GM12865 (cell line): ENCODE data around the gene XRCC2.
"Not testable (repeated sequence)": the region's sequence is repeated elsewhere in the genome, so short reads cannot be mapped to it uniquely, and the experiment has no call there.

ENCODE experiments used
- DNase-seq: peaks from one replicate; pipeline ENCODE4 v3.0.0; 2010; ENCODE audit warnings: low read depth
- H3K4me3 ChIP-seq: 2 replicates; pipeline ENCODE4 v1.5.1; 2011; ENCODE audit warnings: mild to moderate bottlenecking, low read depth, low read length, control low read depth
- TF ChIP-seq, protein P1 (sequence below): IDR thresholded peaks from 2 replicates; pipeline ENCODE4 v1.5.1; 2011; ENCODE audit warnings: low read length, control low read depth, low read depth, inconsistent platforms; ENCODE audit not compliant: insufficient read depth; ENCODE audit errors: missing control alignments

The XRCC2 gene

DNA sequence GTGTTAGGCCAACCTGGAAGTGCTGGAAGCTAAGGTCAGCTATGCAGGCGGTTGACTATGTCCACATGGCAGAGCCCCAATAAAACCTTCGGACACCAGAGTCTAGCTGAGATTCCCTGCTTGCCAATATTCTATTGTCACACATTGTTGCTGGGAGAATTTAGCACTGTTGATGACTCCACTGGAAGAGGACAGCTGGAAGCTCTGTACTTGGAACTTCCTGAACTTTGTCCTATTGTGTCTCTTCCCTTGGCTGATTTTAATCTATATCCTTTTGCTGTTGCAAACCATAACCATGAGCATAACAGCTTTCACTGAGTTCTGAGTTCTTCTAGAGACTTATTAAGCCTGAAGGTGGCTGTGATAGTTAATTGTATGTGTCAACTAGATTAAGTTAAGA lies 12.0 kb downstream of the XRCC2 start:
- TF ChIP-seq, protein P1, sequence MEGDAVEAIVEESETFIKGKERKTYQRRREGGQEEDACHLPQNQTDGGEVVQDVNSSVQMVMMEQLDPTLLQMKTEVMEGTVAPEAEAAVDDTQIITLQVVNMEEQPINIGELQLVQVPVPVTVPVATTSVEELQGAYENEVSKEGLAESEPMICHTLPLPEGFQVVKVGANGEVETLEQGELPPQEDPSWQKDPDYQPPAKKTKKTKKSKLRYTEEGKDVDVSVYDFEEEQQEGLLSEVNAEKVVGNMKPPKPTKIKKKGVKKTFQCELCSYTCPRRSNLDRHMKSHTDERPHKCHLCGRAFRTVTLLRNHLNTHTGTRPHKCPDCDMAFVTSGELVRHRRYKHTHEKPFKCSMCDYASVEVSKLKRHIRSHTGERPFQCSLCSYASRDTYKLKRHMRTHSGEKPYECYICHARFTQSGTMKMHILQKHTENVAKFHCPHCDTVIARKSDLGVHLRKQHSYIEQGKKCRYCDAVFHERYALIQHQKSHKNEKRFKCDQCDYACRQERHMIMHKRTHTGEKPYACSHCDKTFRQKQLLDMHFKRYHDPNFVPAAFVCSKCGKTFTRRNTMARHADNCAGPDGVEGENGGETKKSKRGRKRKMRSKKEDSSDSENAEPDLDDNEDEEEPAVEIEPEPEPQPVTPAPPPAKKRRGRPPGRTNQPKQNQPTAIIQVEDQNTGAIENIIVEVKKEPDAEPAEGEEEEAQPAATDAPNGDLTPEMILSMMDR = no peak
- no peak overlapping the region for H3K4me3 ChIP-seq
- no peak for DNase-seq

DNA sequence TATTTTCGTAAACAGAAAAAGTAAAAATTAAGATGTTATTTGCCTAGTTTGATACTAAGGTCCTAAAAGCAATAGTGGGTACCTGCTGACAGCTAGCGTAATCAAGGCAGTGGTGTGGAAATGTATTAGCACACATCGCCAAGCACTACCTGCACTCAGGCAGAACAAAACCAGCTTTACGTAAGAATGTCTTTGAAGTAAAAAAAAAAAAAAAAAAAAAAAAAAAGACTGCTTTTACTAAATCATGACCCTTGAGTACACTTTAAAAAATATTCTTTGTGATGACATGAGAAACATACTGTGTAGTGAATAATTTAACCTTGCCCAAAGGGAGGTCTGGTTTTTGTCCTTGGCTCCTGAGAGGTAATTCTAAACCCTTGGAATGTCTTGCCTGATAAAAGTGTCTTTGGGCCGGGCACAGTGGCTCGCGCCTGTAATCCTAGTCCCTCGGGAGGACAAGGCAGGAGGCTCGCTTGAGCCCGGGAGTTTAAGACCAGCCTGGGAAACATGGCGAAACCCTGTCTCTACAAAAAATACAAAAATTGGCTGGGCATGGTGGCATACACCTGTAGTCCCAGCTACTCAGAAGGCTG lies 12.7 kb downstream of the XRCC2 start:
- no peak for DNase-seq
- TF ChIP-seq, protein P1 = no peak
- H3K4me3 ChIP-seq = no peak overlapping the region

GRCh38 chr7:152661479-152661878 lies 14.5 kb downstream of the XRCC2 start:
- TF ChIP-seq, protein P1 = no peak
- no peak for DNase-seq
- no peak overlapping the region for H3K4me3 ChIP-seq

GRCh38 chr7:152660021-152660420 lies 15.9 kb downstream of the XRCC2 start:
- no peak overlapping the region for H3K4me3 ChIP-seq
- TF ChIP-seq, protein P1 = no peak
- DNase-seq = no peak

DNA sequence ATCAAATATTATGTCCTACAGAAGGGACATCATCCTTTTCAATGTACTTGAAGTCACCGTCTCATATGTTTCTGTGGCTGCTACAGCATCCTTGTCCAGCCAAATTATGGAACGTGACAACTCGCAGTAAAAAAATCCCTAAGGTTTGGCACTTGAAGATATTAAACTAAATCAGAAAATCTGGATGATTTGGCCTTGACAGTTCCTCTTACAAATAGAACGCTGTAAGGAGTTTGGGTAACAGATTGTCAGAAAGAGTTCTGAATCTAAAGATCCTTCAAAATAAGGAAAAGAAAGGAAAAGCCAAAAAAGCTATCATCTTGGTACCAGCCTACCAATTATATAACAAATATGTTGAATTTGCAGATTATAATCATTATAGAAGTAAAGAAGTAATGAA lies 21.0 kb downstream of the XRCC2 start:
- TF ChIP-seq, protein P1 = no peak
- no peak overlapping the region for H3K4me3 ChIP-seq
- DNase-seq = no peak

DNA sequence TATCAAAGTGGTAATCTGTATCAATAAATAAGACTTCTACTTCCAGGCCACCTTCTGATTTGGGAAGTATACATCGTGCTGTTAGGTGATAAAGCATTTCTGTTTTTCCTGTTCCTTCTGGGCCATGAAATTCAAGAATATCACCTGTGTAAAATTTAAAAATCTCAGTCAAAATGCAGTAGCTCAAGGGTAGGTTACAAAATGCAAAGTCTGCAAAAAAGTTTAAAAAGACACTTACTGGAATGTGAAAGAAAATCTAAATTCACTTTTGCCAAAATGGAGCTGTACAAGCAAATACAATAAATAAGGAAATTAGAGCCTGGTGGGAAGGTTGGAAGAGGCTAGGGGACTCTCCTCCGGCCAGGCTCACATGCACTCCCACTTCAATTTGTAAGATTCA lies 26.7 kb downstream of the XRCC2 start:
- TF ChIP-seq, protein P1 = no peak
- no peak overlapping the region for H3K4me3 ChIP-seq
- no peak for DNase-seq

DNA sequence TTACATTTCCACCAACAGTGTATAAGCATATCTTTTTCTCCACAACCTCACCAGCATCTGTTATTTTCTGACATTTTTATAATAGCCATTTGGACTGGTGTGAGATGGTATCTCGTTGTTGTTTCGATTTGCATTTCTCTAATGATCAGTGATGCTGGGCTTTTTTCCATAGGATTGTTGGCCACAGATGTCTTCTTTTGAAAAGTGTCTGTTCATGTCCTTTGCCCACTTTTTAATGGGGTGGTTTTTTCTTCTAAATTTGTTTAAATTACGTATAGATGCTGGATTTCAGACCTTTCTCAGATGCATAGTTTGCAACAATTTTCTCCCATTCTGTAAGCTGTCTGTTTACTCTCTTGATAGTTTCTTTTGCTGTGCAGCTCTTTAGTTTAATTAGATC lies 28.9 kb downstream of the XRCC2 start:
- H3K4me3 ChIP-seq = no peak overlapping the region
- no peak for DNase-seq
- TF ChIP-seq, protein P1 = no peak

- not testable (repeated sequence) for H3K4me3 ChIP-seq, DNase-seq
Measured at GRCh38 chr7:152646579-152646978, 29.4 kb downstream of the XRCC2 start.
